Stomach (tissue), 9 donors: Measurements from ENCODE around the gene FAM3B. TPM values are rescaled to one million over a fixed set of nuclear protein-coding genes. Genes with fewer than 3 reads are reported as not detected.

ENCODE experiments used
- DNase-seq, 2 donors: peaks; one replicate each; pipeline versions ENCODE4 v3.0.0 to v3.0.0-alpha.2; 2013 to 2019
- H3K27ac ChIP-seq, 5 donors: fragments of 200-600 bp in 4 of 5; sonication (generic) in 4 of 5; one replicate each; pipeline ENCODE4 v1.5.1; 2013 to 2019; ENCODE audit warnings: mild to moderate bottlenecking in 1 of 5, moderate library complexity in 1 of 5
- H3K27me3 ChIP-seq, 3 donors: fragments of 200-600 bp; sonication (generic); one replicate each; pipeline ENCODE4 v1.5.1; 2017 to 2019; ENCODE audit warnings: mixed run types in 1 of 3
- H3K36me3 ChIP-seq, 4 donors: fragments of 200-600 bp; sonication (generic); 1 replicate in 3 of 4; 2 replicates in 1 of 4; pipeline ENCODE4 v1.5.1; 2016 to 2019
- H3K4me1 ChIP-seq, 4 donors: fragments of 200-600 bp; sonication (generic); one replicate each; pipeline ENCODE4 v1.5.1; 2016 to 2019
- H3K4me3 ChIP-seq, 4 donors: fragments of 200-600 bp; sonication (generic) in 3 of 4; one replicate each; pipeline ENCODE4 v1.5.1; 2016 to 2019; ENCODE audit warnings: mild to moderate bottlenecking in 1 of 4
- H3K9me3 ChIP-seq, 4 donors: fragments of 200-600 bp; sonication (generic); one replicate each; pipeline ENCODE4 v1.5.1; 2016 to 2019
- CTCF ChIP-seq, 7 experiments: fragments of 450-650 bp in 4 of 7; fragments of 200-600 bp in 3 of 7; sonication (generic) in 3 of 7; IDR thresholded peaks; one replicate each; pipeline ENCODE4 v1.5.1; 2016 to 2019; ENCODE audit warnings: antibody characterized with exemption in 7 of 7, control low read depth in 2 of 7, mild to moderate bottlenecking in 1 of 7
- EP300 ChIP-seq: sonication (generic); formaldehyde crosslinking; IDR thresholded peaks from one replicate; pipeline ENCODE4 v1.6.1; 2017; ENCODE audit warnings: antibody characterized with exemption
- POLR2A ChIP-seq, 4 donors: fragments of 450-650 bp; IDR thresholded peaks; one replicate each; pipeline ENCODE4 v1.6.1; 2016; ENCODE audit warnings: antibody characterized with exemption in 4 of 4, control low read depth in 2 of 4, mild to moderate bottlenecking in 1 of 4, moderate library complexity in 1 of 4
- POLR2AphosphoS5 ChIP-seq, 3 donors: sonication (generic); formaldehyde crosslinking; IDR thresholded peaks; one replicate each; pipeline ENCODE4 v1.6.1; 2016; ENCODE audit warnings: antibody characterized with exemption in 3 of 3
- WGBS, 5 donors: extraction: QIAGEN DNeasy Blood & Tissue Kit in 3 of 5; methylation state at CpG; one replicate each; pipeline versions ENCODE4 v1.1.5 to v1.1.7; 2013 to 2018; 5-methylcytosine and 5-hydroxymethylcytosine counted together
- intact Hi-C: fragments of 100-400 bp; cut with DNase I; formaldehyde crosslinking; loops from one replicate; pipeline ENCODE4 v1.15.1; 2023; ENCODE audit warnings: low total_unique reads
- polyA plus RNA-seq, 3 donors: library from polyadenylated mRNA; stranded (reverse); fragments of 200-250 nt; gene quantifications; one replicate each; pipeline ENCODE4 v1.2.3, GENCODE V29; 2013
- total RNA-seq, 5 donors: library from RNA; depleted of rRNA; stranded (reverse); fragments of >200 nt; gene quantifications; one replicate each; pipeline versions ENCODE4 v1.1.0 to v1.2.3, GENCODE V29; 2014 to 2016
- donor health status: healthy with polysubstance abuse.
- donor health status: Bipolar disorder and iron deficiency.
- donor health status: healthy.

FAM3B gene
- total and polyA plus RNA-seq, 8 donors: 12.3 to 103 (median 89.0) TPM; not detected in 1

DNA sequence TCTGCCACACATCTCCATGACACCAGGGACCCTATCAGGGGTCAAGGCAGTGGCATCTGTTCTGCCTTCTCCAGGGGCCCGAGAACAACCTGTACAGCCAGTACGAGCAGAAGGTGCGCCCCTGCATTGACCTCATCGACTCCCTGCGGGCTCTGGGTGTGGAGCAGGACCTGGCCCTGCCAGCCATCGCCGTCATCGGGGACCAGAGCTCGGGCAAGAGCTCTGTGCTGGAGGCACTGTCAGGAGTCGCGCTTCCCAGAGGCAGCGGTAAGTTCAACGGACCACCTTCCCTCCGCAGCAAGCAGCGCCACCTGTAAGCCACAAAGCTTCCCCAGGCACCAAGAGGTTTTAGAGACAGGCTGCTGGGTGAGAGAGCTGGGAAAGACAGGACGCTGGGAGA is 61.1 kb downstream of the FAM3B start:
- 83 to 91% (median 88%) methylated on average over 16 of the region's 16 CpGs for WGBS, 5 donors
- H3K4me3 ChIP-seq: no peak overlapping the region
- no peak for DNase-seq
- no peak for TF ChIP-seq POLR2AphosphoS5 (IDR thresholded peaks at IDR 0.05)
- no peak for TF ChIP-seq EP300
- no peak for TF ChIP-seq CTCF (IDR thresholded peaks at IDR 0.05)
- no peak for TF ChIP-seq POLR2A (IDR thresholded peaks at IDR 0.05)
- no peak overlapping the region for H3K27ac ChIP-seq
- peaks cover 0 to 59% (median 57%) of the 10 kb centered on the region in 4 donors for H3K36me3 ChIP-seq
- H3K27me3 ChIP-seq: no peaks in the 10 kb centered on the region
- intact Hi-C loops: no loop called here
- no peaks in the 10 kb centered on the region for H3K4me1 ChIP-seq
- H3K9me3 ChIP-seq: no peaks in the 10 kb centered on the region

GRCh38 chr21:41378849-41379248 is 62.2 kb downstream of the FAM3B start:
- no peak overlapping the region for H3K27ac ChIP-seq
- H3K9me3 ChIP-seq: no peaks in the 10 kb centered on the region
- DNase-seq: no peak
- peaks cover 0 to 69% (median 65%) of the 10 kb centered on the region in 4 donors for H3K36me3 ChIP-seq
- no peaks in the 10 kb centered on the region for H3K4me1 ChIP-seq
- no peaks in the 10 kb centered on the region for H3K27me3 ChIP-seq
- intact Hi-C loops: no loop called here
- WGBS, 5 donors: 63 to 75% (median 64%) methylated on average over 4 to 8 of the region's 8 CpGs
- TF ChIP-seq CTCF (IDR thresholded peaks at IDR 0.05) (no peak), EP300 (no peak), POLR2AphosphoS5 (IDR thresholded peaks at IDR 0.05) (no peak), POLR2A (IDR thresholded peaks at IDR 0.05) (no peak)
- no peak overlapping the region for H3K4me3 ChIP-seq

- H3K4me1 ChIP-seq: no peaks in the 10 kb centered on the region
- no peak overlapping the region for H3K27ac ChIP-seq
- 90 to 94% (median 93%) methylated on average over 12 of the region's 12 CpGs for WGBS, 5 donors
- no peaks in the 10 kb centered on the region for H3K9me3 ChIP-seq
- no peaks in the 10 kb centered on the region for H3K27me3 ChIP-seq
- no peak overlapping the region for H3K4me3 ChIP-seq
- intact Hi-C loops: no loop called here
- TF ChIP-seq CTCF (IDR thresholded peaks at IDR 0.05) (no peak), EP300 (no peak), POLR2AphosphoS5 (IDR thresholded peaks at IDR 0.05) (no peak), POLR2A (IDR thresholded peaks at IDR 0.05) (no peak)
- no peak for DNase-seq
- peaks cover 0 to 69% (median 65%) of the 10 kb centered on the region in 4 donors for H3K36me3 ChIP-seq
Measured at GRCh38 chr21:41379901-41380300, 63.3 kb downstream of the FAM3B start.

- Histone ChIP-seq H3K27ac (no peak overlapping the region), H3K4me3 (no peak overlapping the region), H3K4me1 (no peaks in the 10 kb centered on the region), H3K27me3 (no peaks in the 10 kb centered on the region), H3K9me3 (no peaks in the 10 kb centered on the region), H3K36me3 (peaks cover 0 to 73% (median 67%) of the 10 kb centered on the region in 4 donors)
- no peak for DNase-seq
- TF ChIP-seq EP300 (no peak), POLR2AphosphoS5 (IDR thresholded peaks at IDR 0.05) (no peak), POLR2A (IDR thresholded peaks at IDR 0.05) (no peak)
- intact Hi-C loops: no loop called here
Measured at GRCh38 chr21:41381731-41382130, 65.1 kb downstream of the FAM3B start.

DNA sequence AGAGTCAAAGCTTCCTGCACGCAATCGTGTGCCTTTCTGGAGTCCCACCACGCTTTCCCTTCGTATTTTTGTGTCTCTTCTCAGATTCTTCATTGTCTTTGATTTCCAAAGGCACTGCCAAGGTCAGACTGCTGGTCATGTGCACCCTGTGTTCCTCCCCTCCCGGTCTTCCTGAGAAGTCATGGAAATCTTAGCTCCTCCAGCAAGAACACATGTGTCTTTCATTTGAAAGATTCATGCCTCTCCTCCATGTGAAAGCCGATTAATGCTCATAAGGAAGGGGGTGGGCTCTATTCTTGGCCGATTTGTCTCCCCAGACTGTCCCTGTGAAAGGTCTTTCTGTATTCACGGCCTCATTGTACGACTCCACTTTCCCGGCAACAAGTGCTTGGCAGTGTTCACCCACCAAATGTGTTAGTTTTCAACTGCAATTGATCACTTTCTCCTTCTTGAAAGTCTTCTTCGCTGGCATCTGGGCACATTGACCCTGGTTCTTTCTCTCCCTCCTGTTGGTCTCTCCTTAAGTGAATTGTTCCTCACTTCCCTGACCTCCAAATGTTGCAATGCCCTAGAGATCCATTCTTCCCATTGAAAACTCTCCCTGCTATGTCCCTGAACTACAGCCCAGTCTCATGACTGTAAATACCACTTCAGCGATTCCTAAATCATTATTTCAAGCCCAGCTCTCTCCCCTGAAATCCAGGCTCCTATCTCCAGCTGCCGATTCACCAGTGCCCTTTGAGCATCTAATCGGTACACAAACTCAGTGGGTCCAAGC is 70.6 kb downstream of the FAM3B start:
- Histone ChIP-seq H3K36me3 (peaks cover 0 to 71% (median 44%) of the 10 kb centered on the region in 4 donors), H3K4me3 (no peak overlapping the region), H3K9me3 (no peaks in the 10 kb centered on the region), H3K27ac (peak overlapping the region in 1 of 5 donors; percentile 55), H3K4me1 (no peaks in the 10 kb centered on the region), H3K27me3 (no peaks in the 10 kb centered on the region)
- intact Hi-C loops: no loop called here
- peak in 1 of 2 donors; percentile 26 for DNase-seq
- WGBS, 5 donors: 88 to 94% (median 91%) methylated on average over 14 of the region's 14 CpGs
- no peak for TF ChIP-seq POLR2AphosphoS5 (IDR thresholded peaks at IDR 0.05)
- no peak for TF ChIP-seq POLR2A (IDR thresholded peaks at IDR 0.05)
- no peak for TF ChIP-seq CTCF (IDR thresholded peaks at IDR 0.05)
- TF ChIP-seq EP300: no peak
